DND-41 (cell line): ENCODE results near the gene ICOS.

Experiments
- CTCF ChIP-seq: IDR thresholded peaks from 2 replicates; pipeline ENCODE4 v1.5.1; 2012; ENCODE audit warnings: borderline replicate concordance, low read length, moderate library complexity, mild to moderate bottlenecking; ENCODE audit not compliant: poor library complexity, severe bottlenecking; ENCODE audit errors: extremely low read depth
- EZH2 ChIP-seq: IDR thresholded peaks from 3 replicates; pipeline ENCODE4 v1.6.1; 2012; ENCODE audit warnings: borderline replicate concordance, low read depth, mild to moderate bottlenecking, moderate library complexity, low read length, inconsistent platforms; ENCODE audit not compliant: severe bottlenecking

GRCh38 chr2:203937788-203938187 is 1.2 kb downstream of the ICOS start:
- TF ChIP-seq CTCF (no peak), EZH2 (no peak)
